Gastrocnemius medialis (tissue), 4 donors: Measurements from ENCODE around the gene LRRC72. TPM values are rescaled to one million over a fixed set of nuclear protein-coding genes. Genes with fewer than 3 reads are reported as not detected.

Experiments
- ATAC-seq, 2 donors: fragments of 150-250 bp; one replicate each; pipeline ENCODE4 v1.9.1; 2016
- DNase-seq, 2 donors: peaks; one replicate each; pipeline ENCODE4 v3.0.0-alpha.2; 2019
- H3K27ac ChIP-seq, 4 donors: fragments of 200-600 bp; sonication (generic); 1 replicate in 1 of 4; 2 replicates in 3 of 4; pipeline ENCODE4 v1.5.1; 2016 to 2018; ENCODE audit warnings: mild to moderate bottlenecking in 2 of 4, moderate library complexity in 1 of 4
- H3K27me3 ChIP-seq, 3 donors: fragments of 200-600 bp; sonication (generic) in 2 of 3; 1 replicate in 1 of 3; 2 replicates in 2 of 3; pipeline versions ENCODE4 v1.5.1 to v1.6.0; 2016 to 2019; ENCODE audit warnings: mild to moderate bottlenecking in 1 of 3, moderate library complexity in 1 of 3
- H3K36me3 ChIP-seq, 2 donors: fragments of 200-600 bp; sonication (generic) in 1 of 2; one replicate each; pipeline ENCODE4 v1.5.1; 2017 to 2018
- H3K4me1 ChIP-seq, 2 donors: fragments of 200-600 bp; sonication (generic) in 1 of 2; one replicate each; pipeline ENCODE4 v1.5.1; 2016 to 2017; ENCODE audit warnings: mild to moderate bottlenecking in 2 of 2
- H3K4me3 ChIP-seq, 4 donors: fragments of 200-600 bp; sonication (generic) in 3 of 4; 1 replicate in 1 of 4; 2 replicates in 3 of 4; pipeline ENCODE4 v1.5.1; 2016 to 2019; ENCODE audit warnings: mild to moderate bottlenecking in 2 of 4
- H3K9me3 ChIP-seq, 3 donors: fragments of 200-600 bp; sonication (generic) in 2 of 3; 1 replicate in 1 of 3; 2 replicates in 2 of 3; pipeline ENCODE4 v1.5.1; 2016 to 2019
- CTCF ChIP-seq, 5 experiments: fragments of 450-650 bp in 3 of 5; fragments of 200-600 bp in 2 of 5; sonication (generic) in 2 of 5; IDR thresholded peaks in 4 of 5; conservative IDR thresholded peaks in 1 of 5; 1 replicate in 4 of 5; 2 replicates in 1 of 5; pipeline ENCODE4 v1.5.1; 2016 to 2019; ENCODE audit warnings: antibody characterized with exemption in 5 of 5, mild to moderate bottlenecking in 3 of 5, moderate library complexity in 3 of 5
- POLR2A ChIP-seq, 2 donors: fragments of 450-650 bp; IDR thresholded peaks; one replicate each; pipeline ENCODE4 v1.6.1; 2017; ENCODE audit warnings: antibody characterized with exemption in 2 of 2, mild to moderate bottlenecking in 2 of 2, moderate library complexity in 2 of 2
- in situ Hi-C, 4 donors: fragments of 200-750 bp; cut with MboI; loops; one replicate each; pipeline versions ENCODE4 v1.15.0 to v1.8.0; 2017; ENCODE audit warnings: low sequenced_read_pairs in 4 of 4
- intact Hi-C: fragments of 100-400 bp; cut with DNase I; formaldehyde crosslinking; loops from one replicate; pipeline ENCODE4 v1.15.1; 2023; ENCODE audit warnings: low total_unique reads
- total RNA-seq, 4 donors: library from RNA; depleted of rRNA; stranded (reverse); fragments of >200 nt; gene quantifications; one replicate each; pipeline versions ENCODE4 v1.1.0 to v1.2.3, GENCODE V29; 2016

The LRRC72 gene
- total RNA-seq, 4 donors from 2014 or later = not detected

GRCh38 chr7:16616122-16616521 is 89.5 kb downstream of the LRRC72 start:
- no peak for ATAC-seq
- no peak overlapping the region for H3K27ac ChIP-seq
- H3K27me3 ChIP-seq = no peaks in the 10 kb centered on the region
- H3K4me3 ChIP-seq = no peak overlapping the region
- peaks cover 0 to 28% of the 10 kb centered on the region in 2 donors for H3K36me3 ChIP-seq
- intact Hi-C loops (no loop called here), in situ Hi-C loops (loop anchor here in 1 of 4 donors (25.0 kb wide), 1 partner anchor 296 kb away; no protein-coding TSS in a partner anchor)
- no peak for TF ChIP-seq POLR2A (IDR thresholded peaks at IDR 0.05)
- no peak for TF ChIP-seq CTCF (IDR thresholded peaks at IDR 0.05 in 4 of 5, conservative IDR thresholded peaks at IDR 0.05 in 1 of 5)
- no peak for DNase-seq
- no peaks in the 10 kb centered on the region for H3K9me3 ChIP-seq
- peaks cover 11 to 12% of the 10 kb centered on the region in 2 donors for H3K4me1 ChIP-seq

GRCh38 chr7:16616542-16616941 is 89.9 kb downstream of the LRRC72 start:
- Histone ChIP-seq H3K36me3 (peaks cover 0 to 28% of the 10 kb centered on the region in 2 donors), H3K27me3 (no peaks in the 10 kb centered on the region), H3K9me3 (no peaks in the 10 kb centered on the region), H3K4me1 (peaks cover 11 to 12% of the 10 kb centered on the region in 2 donors), H3K4me3 (no peak overlapping the region), H3K27ac (no peak overlapping the region)
- in situ Hi-C loops (loop anchor here in 1 of 4 donors (25.0 kb wide), 1 partner anchor 296 kb away; no protein-coding TSS in a partner anchor), intact Hi-C loops (no loop called here)
- ATAC-seq (no peak), DNase-seq (peak in 1 of 2 donors; percentile 17)
- TF ChIP-seq POLR2A (IDR thresholded peaks at IDR 0.05) (no peak), CTCF (IDR thresholded peaks at IDR 0.05 in 4 of 5, conservative IDR thresholded peaks at IDR 0.05 in 1 of 5) (no peak)

GRCh38 chr7:16619979-16620408 is 93.4 kb downstream of the LRRC72 start:
- peaks cover 0 to 37% of the 10 kb centered on the region in 2 donors for H3K36me3 ChIP-seq
- intact Hi-C loops (no loop called here), in situ Hi-C loops (loop anchor here in 1 of 4 donors (25.0 kb wide), 1 partner anchor 292 kb away; no protein-coding TSS in a partner anchor)
- peaks cover 11 to 12% of the 10 kb centered on the region in 2 donors for H3K4me1 ChIP-seq
- peak overlapping the region; percentile 11 to 61 (median 47) for H3K27ac ChIP-seq
- no peaks in the 10 kb centered on the region for H3K27me3 ChIP-seq
- no peaks in the 10 kb centered on the region for H3K9me3 ChIP-seq
- no peak overlapping the region for H3K4me3 ChIP-seq
- no peak for TF ChIP-seq CTCF (IDR thresholded peaks at IDR 0.05 in 4 of 5, conservative IDR thresholded peaks at IDR 0.05 in 1 of 5)
- ATAC-seq = peak; percentile 83 to 98
- no peak for DNase-seq

- Histone ChIP-seq H3K9me3 (no peaks in the 10 kb centered on the region), H3K4me1 (no peaks in the 10 kb centered on the region), H3K27ac (no peak overlapping the region), H3K4me3 (no peak overlapping the region), H3K27me3 (no peaks in the 10 kb centered on the region), H3K36me3 (peaks cover 0 to 18% of the 10 kb centered on the region in 2 donors)
- ATAC-seq (no peak), DNase-seq (no peak)
- intact Hi-C loops = no loop called here
- in situ Hi-C loops = no loop called here
- TF ChIP-seq POLR2A (IDR thresholded peaks at IDR 0.05) = no peak
- TF ChIP-seq CTCF (IDR thresholded peaks at IDR 0.05 in 4 of 5, conservative IDR thresholded peaks at IDR 0.05 in 1 of 5) = no peak
These were observed 99.8 kb downstream of the LRRC72 start for GRCh38 chr7:16626388-16626787.

GRCh38 chr7:16627236-16627635 is 100.6 kb downstream of the LRRC72 start:
- H3K4me3 ChIP-seq = no peak overlapping the region
- in situ Hi-C loops = no loop called here
- ATAC-seq = no peak
- peaks cover 0 to 18% of the 10 kb centered on the region in 2 donors for H3K36me3 ChIP-seq
- H3K4me1 ChIP-seq = no peaks in the 10 kb centered on the region
- no peaks in the 10 kb centered on the region for H3K9me3 ChIP-seq
- H3K27me3 ChIP-seq = no peaks in the 10 kb centered on the region
- TF ChIP-seq POLR2A (IDR thresholded peaks at IDR 0.05) (no peak), CTCF (IDR thresholded peaks at IDR 0.05 in 4 of 5, conservative IDR thresholded peaks at IDR 0.05 in 1 of 5) (no peak)
- DNase-seq = no peak
- intact Hi-C loops = no loop called here
- H3K27ac ChIP-seq = no peak overlapping the region
